Measurements from ENCODE around the gene SLC5A6.
A peak's percentile ranks its signal among the peaks of the same experiment; 100 is the strongest.
"Not testable (repeated sequence)": the region's sequence is repeated elsewhere in the genome, so short reads cannot be mapped to it uniquely, and the experiment has no call there.

Gene SLC5A6

DNA sequence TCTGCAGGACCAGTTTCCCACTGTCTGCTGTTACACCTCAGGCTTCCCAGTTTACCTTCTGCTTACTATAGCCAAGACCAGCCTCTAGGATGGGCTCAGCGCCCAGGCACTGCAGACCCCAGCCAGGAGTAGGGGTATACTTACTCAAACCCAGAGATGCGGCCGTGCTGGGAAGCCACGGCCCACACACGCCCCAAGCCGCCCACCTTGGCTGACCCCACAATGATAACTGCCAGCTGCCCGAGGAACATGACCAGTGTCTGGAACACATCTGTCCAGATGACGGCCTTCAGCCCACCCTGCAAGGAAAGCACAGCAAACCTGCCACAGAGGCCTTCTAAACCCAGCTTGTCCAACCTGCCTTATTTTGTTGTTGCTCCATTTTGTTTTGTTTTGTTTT, 6.9 kb downstream of the SLC5A6 start:
- no peak for DNase-seq (ENCODE audit: low spot score)

DNA sequence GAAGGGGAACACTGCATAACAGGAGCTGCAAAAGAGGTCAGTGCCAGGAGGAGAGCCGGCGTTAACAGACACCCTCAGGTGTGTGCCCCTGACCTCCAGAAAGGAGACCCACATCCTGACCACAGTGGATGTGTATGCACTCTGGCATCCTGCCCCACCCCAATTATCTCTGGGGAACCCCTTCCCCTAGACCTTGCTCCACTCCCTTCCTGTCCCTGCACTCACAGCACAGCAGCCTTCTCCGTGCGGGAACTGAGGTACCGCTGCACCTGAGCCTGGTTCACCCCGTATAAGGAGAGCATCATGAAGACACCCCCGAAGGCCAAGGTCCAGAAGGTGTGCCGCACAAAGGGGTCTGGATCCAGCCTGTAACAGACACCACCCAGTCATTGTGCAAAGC, 7.5 kb downstream of the SLC5A6 start:
- DNase-seq (ENCODE audit: low spot score): no peak

DNA sequence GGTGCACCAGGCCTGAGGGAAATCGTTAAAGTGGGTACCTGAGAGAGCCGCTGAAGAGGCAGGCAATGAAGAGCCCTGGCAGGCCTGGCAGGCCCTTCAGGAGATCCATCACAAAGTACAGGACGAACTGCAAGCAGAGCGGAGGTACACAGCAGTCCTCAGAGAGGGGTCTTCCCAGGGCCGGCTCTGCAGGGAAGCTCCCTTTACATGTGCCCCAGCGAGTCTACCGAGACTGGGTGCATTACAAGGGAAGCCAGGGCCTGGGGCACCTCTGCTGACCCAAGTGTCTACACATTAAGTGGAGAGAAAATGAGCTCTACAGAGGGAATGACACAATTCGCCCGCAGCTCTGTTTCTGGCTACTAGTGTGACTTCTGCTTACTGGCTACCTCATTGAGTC, 8.3 kb downstream of the SLC5A6 start:
- DNase-seq (ENCODE audit: low spot score): no peak

DNA sequence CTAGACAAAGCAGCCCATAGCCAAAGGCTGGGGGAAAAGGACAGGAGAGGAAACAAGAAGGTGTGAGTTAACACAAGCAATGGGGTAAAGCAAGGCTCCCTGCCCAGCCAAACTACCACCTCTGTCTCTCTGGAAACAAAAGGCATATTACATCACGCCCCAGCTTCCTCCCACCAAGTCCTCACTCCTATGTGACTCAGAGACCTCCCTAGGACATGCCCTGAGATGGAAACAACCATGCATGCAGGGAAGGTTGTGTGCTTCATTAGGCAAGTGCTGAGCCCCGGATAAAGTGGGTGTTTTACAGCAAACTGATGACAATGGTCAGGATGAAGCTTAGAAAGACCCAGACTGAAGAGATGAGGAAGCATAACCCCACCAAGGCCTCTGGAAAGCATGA, 9.2 kb downstream of the SLC5A6 start:
- DNase-seq (ENCODE audit: low spot score): no peak

DNA sequence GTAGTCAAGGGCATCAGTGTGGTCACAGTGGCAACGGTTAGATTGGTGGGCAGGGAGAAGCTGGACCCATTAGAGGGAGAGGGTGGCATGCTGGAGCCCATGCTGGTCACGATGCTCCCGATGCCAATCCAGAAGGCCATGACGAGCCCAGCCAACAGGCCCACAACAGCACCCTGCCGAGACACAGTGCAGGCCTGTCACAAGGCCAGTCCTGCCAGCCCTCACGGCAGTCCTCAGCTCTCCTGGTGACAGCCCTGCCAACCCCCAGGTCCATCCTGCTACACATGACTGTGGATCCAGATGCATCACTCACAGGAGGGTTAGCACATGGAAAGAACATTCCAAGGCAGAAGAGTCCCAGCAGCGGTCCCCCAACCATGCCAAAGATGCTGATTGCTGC, 10.4 kb downstream of the SLC5A6 start:
- DNase-seq (ENCODE audit: low spot score): no peak

DNA sequence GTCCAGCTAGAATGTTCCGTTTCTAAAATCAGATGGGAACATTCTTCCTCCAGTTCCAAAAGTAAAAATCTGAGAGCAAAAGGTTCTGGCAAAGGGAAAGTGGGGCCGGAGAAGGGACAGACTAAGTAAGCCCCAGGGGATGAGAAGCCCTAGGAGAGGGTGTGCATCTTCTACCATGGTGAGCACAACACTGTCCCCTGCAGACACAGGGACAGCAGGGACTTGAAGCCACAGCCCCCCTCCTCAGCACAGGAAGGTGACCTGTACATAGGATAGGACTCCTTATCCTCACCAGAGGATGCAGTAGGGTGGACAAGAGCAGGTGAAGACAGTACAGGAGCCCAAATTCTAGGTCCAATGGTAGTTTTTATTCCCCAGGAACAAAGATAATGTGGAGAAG, 12.8 kb downstream of the SLC5A6 start:
- no peak for DNase-seq (ENCODE audit: low spot score)

DNA sequence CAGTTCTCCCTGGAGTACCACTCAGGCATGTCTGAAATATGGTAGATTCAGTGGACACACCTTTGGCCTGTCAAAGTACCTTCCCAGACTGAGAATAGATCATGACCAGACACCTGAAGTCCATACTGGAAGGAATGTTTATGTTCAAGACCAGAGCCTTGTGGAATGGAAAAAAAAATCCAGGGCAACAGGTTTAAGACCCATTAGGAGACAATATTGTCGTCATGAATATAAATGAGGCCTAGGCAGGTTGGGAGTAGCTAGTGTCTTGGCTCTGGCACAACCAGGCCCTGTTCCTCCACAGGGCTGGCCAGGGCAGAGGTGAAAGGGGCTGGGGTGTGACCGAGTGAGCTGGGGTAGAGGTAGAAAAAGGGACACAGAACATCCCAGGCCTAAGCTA, 13.4 kb downstream of the SLC5A6 start:
- DNase-seq (ENCODE audit: low spot score): no peak

DNA sequence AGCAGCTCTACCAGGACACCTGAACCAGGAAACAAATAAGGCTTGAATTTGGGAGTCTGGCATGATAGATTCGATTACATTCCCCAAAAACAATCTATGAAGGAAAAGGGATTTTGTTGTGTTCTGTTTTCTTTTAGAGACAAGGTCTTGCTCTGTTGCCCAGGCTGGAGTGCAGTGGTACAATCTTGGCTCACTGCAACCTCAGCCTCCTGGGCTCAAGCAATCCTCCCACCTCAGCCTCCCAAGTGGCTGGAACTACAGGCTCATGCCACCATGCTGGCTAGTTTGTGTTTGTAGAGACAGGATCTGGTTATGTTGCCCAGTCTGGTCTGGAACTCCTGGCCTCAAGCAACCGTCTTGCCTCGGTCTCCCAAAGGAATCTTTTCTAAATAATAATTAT, 14.0 kb downstream of the SLC5A6 start:
- not testable (repeated sequence) for DNase-seq (ENCODE audit: low spot score)

DNA sequence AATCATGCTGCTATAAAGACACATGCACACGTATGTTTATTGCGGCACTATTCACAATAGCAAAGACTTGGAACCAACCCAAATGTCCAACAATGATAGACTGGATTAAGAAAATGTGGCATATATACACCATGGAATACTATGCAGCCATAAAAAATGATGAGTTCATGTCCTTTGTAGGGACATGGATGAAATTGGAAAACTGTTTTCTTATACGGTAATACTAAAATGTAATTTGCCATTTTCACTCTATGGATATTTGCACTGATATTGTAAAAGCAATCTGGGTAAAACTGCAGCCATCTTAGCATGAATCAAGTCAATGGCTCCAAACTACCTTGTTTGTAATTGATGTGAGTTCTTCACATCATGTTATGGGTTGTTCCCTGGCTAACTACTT, 16.3 kb downstream of the SLC5A6 start:
- not testable (repeated sequence) for DNase-seq (ENCODE audit: low spot score)

DNA sequence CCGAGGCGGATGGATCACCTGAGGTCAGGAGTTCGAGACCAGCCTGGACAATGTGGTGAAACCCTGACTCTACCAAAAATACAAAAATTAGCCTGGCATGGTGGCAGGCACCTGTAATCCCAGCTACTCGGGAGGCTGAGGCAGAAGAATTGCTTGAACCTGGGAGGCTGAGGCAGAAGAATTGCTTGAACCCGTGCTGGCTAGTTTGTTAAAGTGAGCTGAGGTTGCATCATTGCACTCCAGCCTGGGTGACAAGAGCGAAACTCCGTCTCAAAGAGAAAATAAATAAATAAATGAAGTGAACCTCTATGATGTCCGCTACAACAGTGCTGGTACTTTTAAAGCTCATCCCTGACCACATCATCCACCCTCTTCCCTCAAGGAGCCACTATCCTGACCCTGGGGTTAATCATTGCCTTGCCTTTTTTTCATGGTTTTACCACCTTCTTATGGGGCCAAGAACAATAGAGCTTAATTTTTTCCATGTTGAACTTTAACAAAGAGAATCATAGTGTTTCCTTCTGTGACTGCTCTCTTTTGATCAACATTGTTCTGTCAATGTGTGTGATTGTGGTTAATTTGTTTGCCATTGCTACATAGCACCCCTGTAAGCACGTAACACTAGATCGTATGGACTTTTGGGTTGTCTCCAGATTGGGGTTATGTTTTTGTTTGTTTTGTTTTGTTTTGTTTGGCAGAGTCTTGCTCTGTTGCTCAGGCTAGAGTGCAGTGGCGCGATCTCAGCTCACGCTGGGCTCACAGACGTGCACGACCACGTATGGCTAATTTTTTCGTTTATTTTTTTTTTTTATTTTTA, 17.3 kb downstream of the SLC5A6 start:
- DNase-seq (ENCODE audit: low spot score): no peak

DNA sequence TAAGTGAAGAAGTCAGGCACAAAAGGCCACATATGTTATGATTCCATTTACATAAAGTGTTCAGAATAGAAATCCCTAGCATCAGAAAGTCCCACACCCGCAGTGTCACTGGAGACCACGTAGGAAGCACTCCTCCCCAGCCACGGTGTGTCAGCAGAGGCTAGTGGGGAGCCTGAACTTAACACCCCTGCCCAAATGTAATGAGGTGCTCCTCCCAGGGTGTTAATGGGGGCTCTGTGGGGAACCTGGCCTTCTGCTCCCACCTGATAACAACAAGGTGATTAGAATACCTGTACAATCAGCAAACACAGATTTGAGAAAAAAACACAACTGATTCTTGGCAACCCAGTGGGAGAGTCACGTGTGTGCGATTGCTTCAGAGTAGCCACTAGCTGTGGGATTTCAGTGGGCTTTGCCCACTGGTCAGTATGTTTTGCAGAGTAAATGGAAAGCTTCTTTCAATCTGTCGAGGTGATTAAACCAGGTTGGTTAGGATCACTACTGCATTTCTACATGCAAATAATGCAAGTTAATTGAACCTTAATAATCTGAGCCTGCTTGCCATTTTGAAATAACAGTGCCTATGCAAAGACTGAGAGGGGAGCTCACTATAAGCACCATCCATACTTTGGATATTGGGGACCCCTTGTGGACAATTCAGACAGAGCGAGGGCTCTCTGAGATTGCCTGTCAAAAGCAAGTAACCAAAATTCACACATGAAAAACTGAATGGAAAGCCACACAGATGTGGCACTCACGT, 20.8 kb downstream of the SLC5A6 start:
- peak; percentile 47 for DNase-seq (ENCODE audit: low spot score)

DNA sequence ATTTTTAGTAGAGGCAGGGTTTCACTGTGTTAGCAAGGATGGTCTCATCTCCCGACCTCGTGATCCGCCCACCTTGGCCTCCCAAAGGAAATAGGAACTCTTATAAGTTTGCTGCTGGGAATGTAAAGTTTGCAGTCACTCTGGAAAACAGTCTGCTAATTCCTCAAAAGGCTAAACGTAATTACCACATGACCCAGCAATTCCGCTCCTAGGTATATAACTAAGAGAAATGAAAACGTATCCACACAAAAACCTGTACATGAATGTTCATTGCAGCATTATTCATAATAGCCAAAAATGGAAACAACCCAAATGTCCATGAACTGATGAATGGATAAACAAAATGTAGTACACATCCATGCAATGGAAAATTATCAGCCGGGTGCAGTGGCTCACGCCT, 22.1 kb downstream of the SLC5A6 start:
- DNase-seq (ENCODE audit: low spot score): no peak

DNA sequence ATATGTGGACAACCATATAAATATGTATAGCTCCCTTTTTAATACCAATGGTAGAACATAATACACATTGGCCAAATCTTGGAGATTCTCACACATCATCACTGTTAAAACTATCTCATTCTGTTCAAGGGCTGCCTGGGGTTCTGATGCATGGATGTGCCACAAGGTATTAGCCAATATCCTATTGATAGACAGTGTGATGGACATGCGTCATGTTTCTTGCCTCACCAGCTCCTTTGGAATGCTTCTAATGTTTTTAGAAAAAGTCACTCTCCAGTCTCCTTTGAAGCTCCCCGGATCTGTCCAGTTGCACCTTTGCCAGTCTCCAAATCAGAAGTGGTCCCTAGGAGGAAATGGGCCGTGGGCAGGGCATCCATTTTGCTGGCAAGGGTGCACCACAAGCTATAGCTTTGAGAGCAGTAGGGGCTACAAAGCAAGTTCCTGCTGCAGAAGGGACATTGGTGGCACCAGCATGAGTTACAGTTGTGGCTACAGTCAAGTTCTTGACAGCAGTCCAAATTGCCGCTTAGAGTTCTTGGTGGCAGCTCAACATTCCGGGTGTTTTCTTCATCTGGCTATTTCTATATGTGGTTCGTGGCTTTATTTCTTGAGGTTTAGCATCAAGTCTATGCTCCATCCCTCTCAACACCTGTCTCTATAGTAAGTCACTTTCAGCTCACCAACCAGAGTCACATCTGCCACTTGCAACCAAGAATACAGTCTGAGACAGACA, 25.3 kb downstream of the SLC5A6 start:
- DNase-seq (ENCODE audit: low spot score): no peak

DNA sequence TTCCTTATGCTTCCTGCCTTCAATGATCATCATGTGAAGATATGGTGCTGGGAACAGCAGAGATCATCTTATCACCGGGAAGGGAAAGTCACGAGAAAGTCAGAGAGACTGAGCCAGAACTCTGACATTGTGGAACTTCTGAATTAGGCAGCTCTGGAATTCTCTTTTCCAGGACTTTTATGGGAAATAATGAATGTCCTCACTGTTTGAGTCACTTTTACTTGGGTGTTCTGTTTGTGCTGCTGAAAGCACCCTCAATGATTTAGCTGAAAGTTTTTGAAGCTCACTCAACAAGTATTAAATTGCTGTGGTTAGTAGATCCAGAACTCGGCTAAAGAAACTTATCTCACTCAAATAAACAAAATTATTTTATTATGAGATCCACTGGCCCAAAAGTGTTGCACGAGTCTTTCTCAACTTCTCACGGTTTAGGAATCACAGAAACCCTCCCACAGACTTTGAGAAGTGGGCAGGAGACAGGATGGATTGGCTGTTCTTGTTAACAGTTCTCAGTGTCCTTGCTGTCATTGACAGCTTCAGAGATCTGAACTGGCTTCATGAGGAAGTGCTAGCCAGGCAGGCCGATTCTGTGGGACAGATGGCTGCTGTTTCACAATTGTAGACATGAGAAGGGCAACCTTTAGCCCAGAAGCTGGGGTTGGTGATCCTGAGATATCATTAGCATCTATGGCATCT, 26.6 kb downstream of the SLC5A6 start:
- peak; percentile 67 for DNase-seq (ENCODE audit: low spot score)

DNA sequence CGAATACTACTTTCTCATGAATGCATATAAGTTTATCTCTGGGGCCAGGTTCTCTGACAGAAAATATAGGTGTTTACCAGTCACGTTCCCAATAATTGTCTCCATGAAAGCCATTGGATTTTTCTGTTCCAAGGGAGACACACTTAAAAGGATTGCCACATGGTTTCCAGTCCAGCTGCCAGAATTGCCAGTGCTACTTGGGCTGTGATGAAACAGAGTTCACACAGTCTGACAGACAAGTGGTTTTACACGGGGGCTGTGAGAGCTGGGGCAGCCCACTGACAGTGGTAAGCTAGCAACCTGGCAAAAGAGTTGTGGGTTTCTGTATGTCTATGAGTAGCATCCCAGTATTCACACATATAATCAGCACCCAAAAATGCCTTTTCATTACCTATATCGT, 28.0 kb downstream of the SLC5A6 start:
- no peak for DNase-seq (ENCODE audit: low spot score)

DNA sequence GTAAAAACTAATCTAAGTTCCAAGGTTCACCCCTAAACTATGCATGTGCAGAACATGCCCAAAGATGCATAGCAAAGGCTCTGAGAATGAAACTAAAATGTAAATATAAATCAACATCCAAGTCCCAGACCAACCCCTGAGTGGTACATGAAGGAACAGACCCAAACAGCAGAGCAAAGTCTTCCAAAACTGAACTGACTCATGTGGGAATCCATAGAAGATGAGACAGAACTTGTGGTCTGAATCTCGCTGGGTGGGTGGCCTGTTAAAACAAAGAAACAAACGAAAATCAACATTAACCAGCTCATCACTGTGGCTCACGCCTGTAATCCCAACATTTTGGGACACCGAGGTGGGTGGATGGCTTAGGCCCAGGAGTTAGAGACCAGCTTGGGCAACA, 29.7 kb downstream of the SLC5A6 start:
- peak; percentile 41 for DNase-seq (ENCODE audit: low spot score)

DNA sequence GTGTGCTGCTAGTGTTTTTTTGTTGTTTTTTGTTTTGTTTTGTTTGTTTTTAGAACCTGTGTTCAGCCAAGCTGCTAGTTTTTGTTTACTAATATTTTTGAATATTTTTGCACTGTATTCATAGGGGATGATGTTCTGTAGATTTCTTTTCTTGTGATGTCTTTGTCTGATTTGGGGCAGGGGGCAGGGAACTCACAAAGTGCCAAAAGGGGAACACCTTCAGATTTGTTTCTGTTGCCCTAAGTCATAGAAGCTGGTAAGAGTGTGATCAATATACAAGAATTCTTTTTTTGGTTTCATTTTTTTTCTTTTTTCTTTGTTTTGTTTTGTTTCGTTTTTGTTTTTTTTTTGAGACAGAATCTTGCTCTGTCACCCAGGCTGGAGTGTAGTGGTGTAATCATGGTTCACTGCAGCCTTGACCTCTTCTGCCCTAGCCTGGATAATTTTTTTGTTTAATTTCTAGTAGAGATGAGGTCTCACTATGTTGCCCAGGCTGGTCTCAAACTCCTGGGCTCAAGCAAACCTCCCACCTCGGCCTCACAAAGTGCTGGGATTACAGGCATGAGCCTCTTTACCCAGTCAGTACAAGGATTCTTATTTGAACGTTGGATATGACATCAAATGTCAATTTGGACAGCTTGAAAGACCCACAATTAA, 32.6 kb downstream of the SLC5A6 start:
- no peak for DNase-seq (ENCODE audit: low spot score)

DNA sequence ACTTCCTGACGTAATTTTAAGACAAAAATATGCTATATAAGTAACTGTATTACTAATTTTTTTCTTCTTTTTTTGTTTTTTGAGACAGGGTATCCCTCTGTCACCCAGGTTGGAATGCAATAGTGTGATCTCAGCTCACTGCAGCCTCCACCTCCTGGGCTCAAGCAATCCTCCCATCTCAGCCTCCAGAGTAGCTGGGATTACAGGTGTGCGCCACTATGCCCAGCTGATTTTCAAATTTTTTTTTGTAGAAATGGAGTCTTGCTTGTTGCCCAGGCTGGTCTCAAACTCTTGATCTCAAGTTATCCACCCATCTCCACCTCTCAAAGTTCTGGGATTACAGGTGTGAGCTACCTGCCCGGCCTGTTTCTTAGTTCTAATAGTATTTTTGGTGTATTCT, 33.6 kb downstream of the SLC5A6 start:
- DNase-seq (ENCODE audit: low spot score): no peak

DNA sequence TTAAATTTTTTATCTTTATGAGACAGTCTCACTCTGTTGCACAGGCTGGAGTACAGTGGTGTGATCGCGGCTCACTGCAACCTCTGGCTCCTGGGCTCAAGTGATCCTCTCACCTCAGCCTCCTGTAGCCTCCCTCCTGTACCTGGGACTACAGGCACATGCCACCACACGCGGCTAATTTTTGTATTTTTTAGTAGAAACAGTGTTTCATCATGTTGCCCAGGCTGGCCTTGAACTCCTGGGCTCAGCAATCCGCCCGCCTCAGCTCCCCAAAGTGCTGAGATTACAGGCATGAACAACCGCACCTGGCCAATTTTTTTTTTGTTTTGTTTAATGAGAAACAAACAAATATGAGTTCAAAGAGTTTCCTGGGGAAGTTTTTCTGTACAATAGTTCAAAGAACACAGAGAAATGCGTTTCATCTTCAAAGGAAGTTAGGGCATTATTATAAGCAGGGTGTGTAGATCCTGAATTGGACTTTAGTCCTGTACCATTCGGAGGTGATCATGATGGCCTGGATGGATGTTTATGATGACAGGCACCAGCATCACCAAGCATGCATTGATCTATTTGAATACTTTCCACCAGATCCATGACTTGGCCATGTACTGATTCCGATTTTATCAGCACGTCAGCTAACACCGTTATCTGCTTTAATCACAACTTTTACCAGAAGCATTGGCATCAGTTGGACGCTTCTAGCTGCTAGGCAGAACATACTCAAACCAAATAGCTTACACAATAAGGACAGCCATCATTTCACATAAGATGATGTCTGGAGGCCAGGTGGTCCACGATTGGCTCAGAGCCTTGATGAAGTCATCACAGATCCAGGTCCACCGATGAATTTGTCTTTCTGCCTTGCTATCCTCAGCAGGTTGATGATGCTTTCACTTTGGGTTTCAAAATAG, 34.4 kb downstream of the SLC5A6 start:
- no peak for DNase-seq (ENCODE audit: low spot score)

DNA sequence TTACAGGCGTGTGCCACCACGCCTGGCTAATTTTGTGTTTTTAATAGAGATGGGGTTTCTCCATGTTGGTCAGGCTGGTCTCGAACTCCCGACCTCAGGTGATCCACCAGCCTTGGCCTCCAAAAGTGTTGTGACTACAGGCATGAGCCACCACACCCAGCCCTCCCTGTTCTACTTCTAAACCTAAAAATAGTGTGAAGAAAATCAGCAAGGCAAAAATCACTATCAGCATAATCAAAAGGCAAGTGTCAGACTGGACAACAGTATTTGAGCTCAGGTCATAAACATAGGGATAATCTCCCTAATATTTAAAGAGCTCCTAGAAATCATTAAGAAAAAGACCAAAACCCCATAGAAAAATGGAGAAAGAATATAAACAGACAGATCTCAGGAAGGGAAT, 36.3 kb downstream of the SLC5A6 start:
- not testable (repeated sequence) for DNase-seq (ENCODE audit: low spot score)

DNA sequence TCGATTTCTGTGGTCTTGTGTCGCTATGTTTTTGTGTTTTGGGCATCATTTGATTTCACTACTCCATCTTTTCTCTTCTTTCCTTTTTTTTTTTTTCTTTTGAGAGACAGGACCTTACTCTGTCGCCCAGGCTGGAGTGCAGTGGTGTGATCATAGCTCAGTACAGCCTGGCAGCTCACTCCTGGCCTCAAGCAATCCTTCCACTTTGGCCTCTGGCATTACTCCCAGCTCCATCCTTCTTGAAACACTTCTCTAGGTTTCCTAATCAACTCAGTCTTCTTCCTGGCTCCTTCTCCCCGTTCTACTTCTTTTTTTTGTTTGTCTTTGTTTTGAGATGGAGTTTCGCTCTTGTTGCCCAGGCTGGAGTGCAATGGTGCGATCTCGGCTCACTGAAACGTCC, 36.7 kb downstream of the SLC5A6 start:
- no peak for DNase-seq (ENCODE audit: low spot score)

Data from hepatic stellate cell (primary cell).